IgD-negative memory B cell (primary cell): ENCODE measurements around the gene SLIT3. TPM values are rescaled to one million over a fixed set of nuclear protein-coding genes. Genes with fewer than 3 reads are reported as not detected.
A peak's percentile ranks its signal among the peaks of the same experiment; 100 is the strongest.

Experiments used
- H3K27ac Mint-ChIP-seq, 3 donors: one replicate each; pipeline ENCODE4 v1.8.0; 2020 to 2022; ENCODE audit warnings: mild to moderate bottlenecking in 3 of 3, mixed read lengths in 3 of 3, moderate library complexity in 1 of 3
- H3K27me3 Mint-ChIP-seq: one replicate; pipeline ENCODE4 v1.8.0; 2021; ENCODE audit warnings: mixed read lengths
- H3K36me3 Mint-ChIP-seq: one replicate; pipeline ENCODE4 v1.8.0; 2020; ENCODE audit warnings: mild to moderate bottlenecking, mixed read lengths
- H3K4me1 Mint-ChIP-seq, 3 donors: one replicate each; pipeline ENCODE4 v1.8.0; 2020 to 2022; ENCODE audit warnings: mixed read lengths in 3 of 3, mild to moderate bottlenecking in 1 of 3
- H3K4me3 Mint-ChIP-seq, 4 donors: one replicate each; pipeline ENCODE4 v1.8.0; 2020 to 2022; ENCODE audit warnings: mild to moderate bottlenecking in 4 of 4, mixed read lengths in 4 of 4, moderate library complexity in 3 of 4
- H3K9me3 Mint-ChIP-seq, 3 donors: one replicate each; pipeline ENCODE4 v1.8.0; 2020 to 2021; ENCODE audit warnings: mixed read lengths in 3 of 3, mild to moderate bottlenecking in 1 of 3
- polyA plus RNA-seq: library from polyadenylated mRNA; unstranded; fragments of 300-500 nt; fragmentation: Illumina TruSeq; gene quantifications from one replicate; pipeline ENCODE4 v1.2.3, GENCODE V29; 2021

Gene SLIT3
- polyA plus RNA-seq, 1 donor from 2014 or later = not detected

- Mint-ChIP-seq H3K36me3 (peaks cover under 1% of the 10 kb centered on the region), H3K4me3 (no peak overlapping the region), H3K9me3 (no peaks in the 10 kb centered on the region), H3K27me3 (peaks cover 2% of the 10 kb centered on the region), H3K4me1 (peaks cover 0 to under 1% (median 0%) of the 10 kb centered on the region in 3 donors), H3K27ac (no peak overlapping the region)
These were observed 217.4 kb downstream of the SLIT3 start for GRCh38 chr5:169083394-169084018.

GRCh38 chr5:169081000-169081724 is 219.8 kb downstream of the SLIT3 start:
- no peak overlapping the region for H3K4me3 Mint-ChIP-seq
- H3K4me1 Mint-ChIP-seq = peaks cover 0 to 2% (median 0%) of the 10 kb centered on the region in 3 donors
- peaks cover 3% of the 10 kb centered on the region for H3K36me3 Mint-ChIP-seq
- H3K27me3 Mint-ChIP-seq = peaks cover 5% of the 10 kb centered on the region
- H3K27ac Mint-ChIP-seq = no peak overlapping the region
- no peaks in the 10 kb centered on the region for H3K9me3 Mint-ChIP-seq

- peaks cover 0 to 2% (median 0%) of the 10 kb centered on the region in 3 donors for H3K4me1 Mint-ChIP-seq
- H3K27ac Mint-ChIP-seq = no peak overlapping the region
- no peak overlapping the region for H3K4me3 Mint-ChIP-seq
- H3K27me3 Mint-ChIP-seq = peaks cover 5% of the 10 kb centered on the region
- H3K9me3 Mint-ChIP-seq = no peaks in the 10 kb centered on the region
- peaks cover 3% of the 10 kb centered on the region for H3K36me3 Mint-ChIP-seq
These were observed 220.5 kb downstream of the SLIT3 start for GRCh38 chr5:169080448-169080911.

- H3K27me3 Mint-ChIP-seq = peaks cover 4% of the 10 kb centered on the region
- H3K36me3 Mint-ChIP-seq = peaks cover 3% of the 10 kb centered on the region
- H3K27ac Mint-ChIP-seq = no peak overlapping the region
- peaks cover 0 to 2% (median 0%) of the 10 kb centered on the region in 3 donors for H3K4me1 Mint-ChIP-seq
- no peaks in the 10 kb centered on the region for H3K9me3 Mint-ChIP-seq
- H3K4me3 Mint-ChIP-seq = no peak overlapping the region
These were observed 221.2 kb downstream of the SLIT3 start for GRCh38 chr5:169079697-169080096.

- Mint-ChIP-seq H3K27me3 (peaks cover 6% of the 10 kb centered on the region), H3K27ac (no peak overlapping the region), H3K4me1 (peaks cover 0 to 2% (median 0%) of the 10 kb centered on the region in 3 donors), H3K9me3 (no peaks in the 10 kb centered on the region), H3K36me3 (peaks cover 3% of the 10 kb centered on the region), H3K4me3 (no peak overlapping the region)
These were observed 226.1 kb downstream of the SLIT3 start for GRCh38 chr5:169074839-169075238.

GRCh38 chr5:169072233-169072632 is 228.7 kb downstream of the SLIT3 start:
- no peak overlapping the region for H3K27ac Mint-ChIP-seq
- H3K4me3 Mint-ChIP-seq = no peak overlapping the region

GRCh38 chr5:169070413-169070812 is 230.5 kb downstream of the SLIT3 start:
- Mint-ChIP-seq H3K9me3 (no peaks in the 10 kb centered on the region), H3K36me3 (no peaks in the 10 kb centered on the region), H3K27ac (no peak overlapping the region), H3K27me3 (peaks cover 2% of the 10 kb centered on the region), H3K4me3 (no peak overlapping the region), H3K4me1 (no peaks in the 10 kb centered on the region)

More at GRCh38 chr5:169072233-169072632, 228.7 kb downstream of the SLIT3 start:
- Mint-ChIP-seq H3K36me3 (no peaks in the 10 kb centered on the region), H3K27me3 (peaks cover 3% of the 10 kb centered on the region), H3K9me3 (no peaks in the 10 kb centered on the region), H3K4me1 (no peaks in the 10 kb centered on the region)

GRCh38 chr5:169067751-169068173 is 233.2 kb downstream of the SLIT3 start:
- peaks cover 10% of the 10 kb centered on the region for H3K27me3 Mint-ChIP-seq
- H3K36me3 Mint-ChIP-seq = no peaks in the 10 kb centered on the region
- H3K27ac Mint-ChIP-seq = no peak overlapping the region
- no peak overlapping the region for H3K4me3 Mint-ChIP-seq
- H3K9me3 Mint-ChIP-seq = peaks cover 0 to 2% (median 0%) of the 10 kb centered on the region in 3 donors
- no peaks in the 10 kb centered on the region for H3K4me1 Mint-ChIP-seq

GRCh38 chr5:169065400-169065799 is 235.5 kb downstream of the SLIT3 start:
- peaks cover 12% of the 10 kb centered on the region for H3K27me3 Mint-ChIP-seq
- H3K4me3 Mint-ChIP-seq = no peak overlapping the region
- no peak overlapping the region for H3K27ac Mint-ChIP-seq
- H3K4me1 Mint-ChIP-seq = no peaks in the 10 kb centered on the region
- no peaks in the 10 kb centered on the region for H3K36me3 Mint-ChIP-seq
- peaks cover 0 to 2% (median 0%) of the 10 kb centered on the region in 3 donors for H3K9me3 Mint-ChIP-seq

GRCh38 chr5:169064093-169064492 is 236.8 kb downstream of the SLIT3 start:
- no peak overlapping the region for H3K27ac Mint-ChIP-seq
- H3K9me3 Mint-ChIP-seq = peaks cover 0 to 2% (median 0%) of the 10 kb centered on the region in 3 donors
- H3K4me3 Mint-ChIP-seq = no peak overlapping the region
- H3K4me1 Mint-ChIP-seq = no peaks in the 10 kb centered on the region
- no peaks in the 10 kb centered on the region for H3K36me3 Mint-ChIP-seq
- peaks cover 10% of the 10 kb centered on the region for H3K27me3 Mint-ChIP-seq

GRCh38 chr5:169063316-169063953 is 237.5 kb downstream of the SLIT3 start:
- Mint-ChIP-seq H3K27me3 (peaks cover 10% of the 10 kb centered on the region), H3K4me3 (no peak overlapping the region), H3K4me1 (no peaks in the 10 kb centered on the region), H3K27ac (no peak overlapping the region), H3K9me3 (peaks cover 0 to 2% (median 0%) of the 10 kb centered on the region in 3 donors), H3K36me3 (no peaks in the 10 kb centered on the region)

GRCh38 chr5:169062690-169063089 is 238.2 kb downstream of the SLIT3 start:
- peaks cover 0 to 5% (median 0%) of the 10 kb centered on the region in 3 donors for H3K9me3 Mint-ChIP-seq

GRCh38 chr5:169054506-169054905 is 246.4 kb downstream of the SLIT3 start:
- peaks cover 8% of the 10 kb centered on the region for H3K27me3 Mint-ChIP-seq
- H3K4me3 Mint-ChIP-seq = no peak overlapping the region
- H3K4me1 Mint-ChIP-seq = peaks cover 0 to 1% (median 0%) of the 10 kb centered on the region in 3 donors
- H3K9me3 Mint-ChIP-seq = peaks cover 0 to 7% (median 0%) of the 10 kb centered on the region in 3 donors
- no peaks in the 10 kb centered on the region for H3K36me3 Mint-ChIP-seq
- H3K27ac Mint-ChIP-seq = no peak overlapping the region

More at GRCh38 chr5:169062690-169063089, 238.2 kb downstream of the SLIT3 start:
- no peak overlapping the region for H3K27ac Mint-ChIP-seq
- H3K4me3 Mint-ChIP-seq = peak overlapping the region in 1 of 4 donors; percentile 19
- H3K36me3 Mint-ChIP-seq = no peaks in the 10 kb centered on the region
- no peaks in the 10 kb centered on the region for H3K4me1 Mint-ChIP-seq
- H3K27me3 Mint-ChIP-seq = peaks cover 10% of the 10 kb centered on the region

- H3K36me3 Mint-ChIP-seq = no peaks in the 10 kb centered on the region
- H3K9me3 Mint-ChIP-seq = peaks cover 0 to 3% (median 0%) of the 10 kb centered on the region in 3 donors
- no peak overlapping the region for H3K27ac Mint-ChIP-seq
- no peak overlapping the region for H3K4me3 Mint-ChIP-seq
- H3K27me3 Mint-ChIP-seq = peaks cover 8% of the 10 kb centered on the region
- peaks cover 0 to 1% (median 0%) of the 10 kb centered on the region in 3 donors for H3K4me1 Mint-ChIP-seq
These were observed 248.7 kb downstream of the SLIT3 start for GRCh38 chr5:169052207-169052606.

- Mint-ChIP-seq H3K27ac (no peak overlapping the region), H3K4me1 (peaks cover 0 to 1% (median 0%) of the 10 kb centered on the region in 3 donors), H3K36me3 (no peaks in the 10 kb centered on the region), H3K27me3 (peaks cover 8% of the 10 kb centered on the region), H3K9me3 (peaks cover 0 to 3% (median 0%) of the 10 kb centered on the region in 3 donors), H3K4me3 (no peak overlapping the region)
These were observed 249.6 kb downstream of the SLIT3 start for GRCh38 chr5:169051351-169051750.
